CD4-positive, alpha-beta T cell (primary cell): ENCODE results near the gene NSUN5. TPM values are rescaled to one million over a fixed set of nuclear protein-coding genes. Genes with fewer than 3 reads are reported as not detected.

Experiments used
- ATAC-seq: fragments of 200-7000 bp; cut with Tn5 transposase; one replicate; pipeline ENCODE4 v1.10.0; 2022; ENCODE audit warnings: mild to moderate bottlenecking; ENCODE audit not compliant: poor library complexity
- CTCF ChIA-PET: fragments of 350-600 bp; sonication (Branson Sonifier 250); formaldehyde crosslinking; loops from one replicate; lab custom pipeline; 2021; ENCODE audit warnings: antibody characterized with exemption, inconsistent platforms; lab: Charles Lee
- POLR2A ChIA-PET: fragments of 350-600 bp; sonication (Branson Sonifier 250); formaldehyde crosslinking; loops from one replicate; lab custom pipeline; 2021; ENCODE audit warnings: antibody characterized with exemption, inconsistent platforms; lab: Charles Lee
- DNase-seq, 14 experiments: peaks; one replicate each; pipeline ENCODE4 v3.0.0-alpha.2; 2013 to 2020; ENCODE audit warnings: mixed read lengths in 2 of 14
- H3K27ac ChIP-seq, 2 donors: one replicate each; pipeline versions ENCODE4 v1.5.1 to v1.7.0; 2013; ENCODE audit warnings: low read length in 2 of 2, low read depth in 1 of 2, mild to moderate bottlenecking in 1 of 2
- H3K27me3 ChIP-seq, 2 experiments: 1 replicate in 1 of 2; 2 replicates in 1 of 2; pipeline versions ENCODE4 v1.6.1 to v1.7.0; 2013; ENCODE audit warnings: low read length in 2 of 2, control low read depth in 1 of 2, mild to moderate bottlenecking in 1 of 2, moderate library complexity in 1 of 2; ENCODE audit not compliant: insufficient read depth in 2 of 2, control insufficient read depth in 1 of 2
- H3K36me3 ChIP-seq: one replicate; pipeline ENCODE4 v1.6.1; 2013; ENCODE audit warnings: low read length, control low read depth; ENCODE audit not compliant: insufficient read depth
- H3K4me1 ChIP-seq: one replicate; pipeline ENCODE4 v1.6.1; 2013; ENCODE audit warnings: low read length, control low read depth; ENCODE audit not compliant: insufficient read depth
- H3K4me3 ChIP-seq: one replicate; pipeline ENCODE4 v1.5.1; 2013; ENCODE audit warnings: mild to moderate bottlenecking, low read length, moderate library complexity
- H3K9me3 ChIP-seq, 2 experiments: 1 replicate in 1 of 2; 2 replicates in 1 of 2; pipeline versions ENCODE4 v1.6.1 to v1.7.0; 2013; ENCODE audit warnings: low read length in 2 of 2, mild to moderate bottlenecking in 2 of 2, control low read depth in 1 of 2, moderate library complexity in 1 of 2; ENCODE audit not compliant: control insufficient read depth in 1 of 2, insufficient read depth in 1 of 2
- H3K27ac Mint-ChIP-seq: one replicate; pipeline ENCODE4 v1.8.0; 2020; ENCODE audit warnings: mixed read lengths
- H3K27me3 Mint-ChIP-seq: one replicate; pipeline ENCODE4 v1.8.0; 2021; ENCODE audit warnings: mixed read lengths
- H3K36me3 Mint-ChIP-seq: one replicate; pipeline ENCODE4 v1.8.0; 2021; ENCODE audit warnings: low read depth, mixed read lengths
- H3K4me1 Mint-ChIP-seq: one replicate; pipeline ENCODE4 v1.8.0; 2021; ENCODE audit warnings: low read depth, mixed read lengths
- H3K4me3 Mint-ChIP-seq: one replicate; pipeline ENCODE4 v1.8.0; 2020; ENCODE audit warnings: mild to moderate bottlenecking, mixed read lengths
- H3K9me3 Mint-ChIP-seq: one replicate; pipeline ENCODE4 v1.8.0; 2020; ENCODE audit warnings: mixed read lengths
- CTCF ChIP-seq: fragments of 200-600 bp; IDR thresholded peaks from one replicate; pipeline ENCODE4 v1.8.0; 2022; ENCODE audit warnings: antibody characterized with exemption, mild to moderate bottlenecking
- intact Hi-C, 2 experiments: fragments of 100-400 bp; cut with DNase I in 1 of 2; cut with micrococcal nuclease in 1 of 2; formaldehyde crosslinking; loops; one replicate each; pipeline versions ENCODE4 v1.15.1 to v1.9.0; 2023 to 2025; cut with DNase I, micrococcal nuclease
- total RNA-seq, 174 experiments: library from RNA in 2 of 174; stranded (reverse) in 2 of 174; gene quantifications; one replicate each; pipeline ENCODE4 v1.2.3 and lab custom pipeline; 2021 to 2026

NSUN5 gene
- total RNA-seq, 2 experiments from 2014 or later = 31.2 to 32.6 TPM

DNA sequence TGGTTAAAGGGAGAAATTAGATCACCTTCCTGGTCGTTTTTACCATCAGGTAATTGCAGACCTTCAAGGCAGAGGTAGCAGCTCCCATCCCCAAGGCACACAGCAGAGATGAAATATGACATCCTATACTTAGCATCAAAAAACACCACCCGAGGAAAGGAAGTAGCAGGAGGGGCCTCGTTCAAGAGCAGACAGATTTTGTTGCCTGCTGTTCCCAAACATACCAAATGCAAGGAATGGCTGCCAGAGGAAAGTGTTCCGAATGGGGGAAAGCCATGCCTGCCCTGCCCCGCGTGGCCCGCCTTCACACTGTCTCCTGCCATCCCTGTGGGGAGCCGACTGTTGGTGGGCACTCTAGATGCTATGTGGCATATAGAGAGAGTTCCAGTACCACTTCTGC is 37.3 kb upstream of the NSUN5 start:
- Histone ChIP-seq H3K27me3 (no peaks in the 10 kb centered on the region), H3K27ac (no peak overlapping the region), H3K4me1 (no peaks in the 10 kb centered on the region), H3K4me3 (no peak overlapping the region), H3K36me3 (no peaks in the 10 kb centered on the region), H3K9me3 (no peaks in the 10 kb centered on the region)
- ATAC-seq = no peak
- H3K36me3 Mint-ChIP-seq = no peaks in the 10 kb centered on the region
- no peak for TF ChIP-seq CTCF
- no peak overlapping the region for H3K27ac Mint-ChIP-seq
- CTCF ChIA-PET = no interaction called here
- DNase-seq = no peak
- peaks cover 3% of the 10 kb centered on the region for H3K27me3 Mint-ChIP-seq
- no peaks in the 10 kb centered on the region for H3K9me3 Mint-ChIP-seq
- POLR2A ChIA-PET = no interaction called here
- H3K4me1 Mint-ChIP-seq = no peaks in the 10 kb centered on the region
- intact Hi-C loops = no loop called here
- H3K4me3 Mint-ChIP-seq = no peak overlapping the region

DNA sequence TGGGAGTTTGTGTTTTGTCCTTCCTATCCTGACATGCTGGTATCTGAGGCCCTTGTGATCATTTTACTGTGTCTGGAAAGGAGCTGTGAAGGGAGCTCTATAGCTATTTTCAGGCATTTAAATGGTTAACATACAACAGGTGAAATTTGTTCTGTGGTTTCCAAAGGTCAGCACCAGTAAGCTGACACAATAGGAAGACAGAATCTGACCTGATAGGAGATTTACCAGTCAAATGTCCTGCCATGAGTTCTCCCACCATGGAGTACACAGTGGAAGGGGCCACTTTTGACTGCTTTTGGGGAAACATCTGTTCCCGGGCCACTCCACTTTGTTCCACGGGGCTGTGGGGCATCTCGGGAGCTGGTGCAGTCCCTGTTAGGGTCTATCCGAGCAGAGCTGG is 36.9 kb upstream of the NSUN5 start:
- Mint-ChIP-seq H3K36me3 (no peaks in the 10 kb centered on the region), H3K4me1 (no peaks in the 10 kb centered on the region), H3K27ac (no peak overlapping the region), H3K27me3 (peaks cover 3% of the 10 kb centered on the region), H3K4me3 (no peak overlapping the region), H3K9me3 (no peaks in the 10 kb centered on the region)
- Histone ChIP-seq H3K4me3 (no peak overlapping the region), H3K4me1 (no peaks in the 10 kb centered on the region), H3K27me3 (no peaks in the 10 kb centered on the region), H3K36me3 (no peaks in the 10 kb centered on the region), H3K9me3 (no peaks in the 10 kb centered on the region), H3K27ac (no peak overlapping the region)
- no peak for DNase-seq
- no peak for ATAC-seq
- CTCF ChIA-PET = no interaction called here
- intact Hi-C loops = no loop called here
- POLR2A ChIA-PET = no interaction called here
- TF ChIP-seq CTCF = no peak

- no peak overlapping the region for H3K4me3 ChIP-seq
- TF ChIP-seq CTCF = no peak
- no peaks in the 10 kb centered on the region for H3K9me3 Mint-ChIP-seq
- peaks cover 3% of the 10 kb centered on the region for H3K27me3 Mint-ChIP-seq
- no peaks in the 10 kb centered on the region for H3K4me1 Mint-ChIP-seq
- no peaks in the 10 kb centered on the region for H3K36me3 Mint-ChIP-seq
- H3K9me3 ChIP-seq = no peaks in the 10 kb centered on the region
- DNase-seq = no peak
- H3K4me3 Mint-ChIP-seq = no peak overlapping the region
- H3K27ac Mint-ChIP-seq = no peak overlapping the region
- ATAC-seq = no peak
- POLR2A ChIA-PET = no interaction called here
- intact Hi-C loops = loop anchor here in 1 of 2 experiments (5.0 kb wide), 1 partner anchor 68 kb away; no protein-coding TSS in a partner anchor
- no peaks in the 10 kb centered on the region for H3K4me1 ChIP-seq
- no peaks in the 10 kb centered on the region for H3K27me3 ChIP-seq
- CTCF ChIA-PET = no interaction called here
- H3K36me3 ChIP-seq = no peaks in the 10 kb centered on the region
- no peak overlapping the region for H3K27ac ChIP-seq
Observed at GRCh38 chr7:73343671-73344380, 35.2 kb upstream of the NSUN5 start.
